ENCODE measurements around the gene C16orf96. TPM values are rescaled to one million over a fixed set of nuclear protein-coding genes. Genes with fewer than 3 reads are reported as not detected.

The C16orf96 gene
- total RNA-seq, 1 experiment from 2014 or later, result 1.4 TPM

- peaks cover 7% of the 10 kb centered on the region for H3K23me2 ChIP-seq (ENCODE audit: insufficient read length, low read depth, low read length, poor library complexity, severe bottlenecking)
- H3K79me2 ChIP-seq (ENCODE audit: insufficient read depth, low read length), result peaks cover 2% of the 10 kb centered on the region; the same call in 1 of the 2 replicates
- H3K9me3 ChIP-seq (ENCODE audit: control insufficient read depth, low read depth, low read length), result no peaks in the 10 kb centered on the region
- no peak overlapping the region for H2BK20ac ChIP-seq (ENCODE audit: low read depth, low read length, poor library complexity, severe bottlenecking)
- H4K5ac ChIP-seq (ENCODE audit: insufficient read length, low read depth, low read length), result no peak overlapping the region
- H3K9ac ChIP-seq (ENCODE audit: extremely low read depth, insufficient read length, low read length), result no peak overlapping the region
- peaks cover 4% of the 10 kb centered on the region for H3K27me3 Mint-ChIP-seq (ENCODE audit: low read depth)
- H4K20me1 ChIP-seq (ENCODE audit: control insufficient read depth, insufficient read depth, insufficient read length), result no peaks in the 10 kb centered on the region
- H4K91ac ChIP-seq (ENCODE audit: insufficient read length, low read depth, low read length), result no peak overlapping the region
- H3K23ac ChIP-seq (ENCODE audit: insufficient read length, low read depth, low read length), result no peak overlapping the region
- WGBS (ENCODE audit: extremely low coverage, insufficient read length, low lambda C conversion rate), result 100% methylated on average over 1 of the region's 6 CpGs
- peaks cover 4% of the 10 kb centered on the region; the same call in 1 of the 2 replicates for H3K4me1 ChIP-seq (ENCODE audit: insufficient read depth, low read length)
- no peak overlapping the region for H2BK15ac ChIP-seq (ENCODE audit: low read depth, low read length)
- no peaks in the 10 kb centered on the region for H3K9me3 Mint-ChIP-seq
- H3K36me3 Mint-ChIP-seq (ENCODE audit: insufficient read depth in 1 of 3, low read depth in 3 of 3), result peaks cover 23 to 33% (median 29%) of the 10 kb centered on the region in 3 experiments
- no peak overlapping the region for H3K18ac ChIP-seq (ENCODE audit: insufficient read length, low read depth, low read length)
- no peak overlapping the region for H3K14ac ChIP-seq (ENCODE audit: insufficient read depth, low read length)
- H2AK5ac ChIP-seq (ENCODE audit: insufficient read length, low read length), result no peak overlapping the region
- H2BK120ac ChIP-seq (ENCODE audit: low read depth, low read length, poor library complexity, severe bottlenecking), result no peak overlapping the region
- H3K27ac ChIP-seq (ENCODE audit: insufficient read length, low read depth, low read length), result no peak overlapping the region
- H3K4me2 ChIP-seq (ENCODE audit: insufficient read depth, insufficient read length, low read length), result no peak overlapping the region
- no peak overlapping the region for H3T11ph ChIP-seq (ENCODE audit: low read length)
- H3K27me3 ChIP-seq (ENCODE audit: insufficient read depth, low read length), result no peaks in the 10 kb centered on the region
- peak overlapping the region in 1 of 2 experiments; percentile 40; a peak in 1 of 5 replicates for H3K4me3 Mint-ChIP-seq
- H2BK5ac ChIP-seq (ENCODE audit: insufficient read length, low read length), result no peak overlapping the region
- no peak overlapping the region for H2AFZ ChIP-seq (ENCODE audit: low read length)
- no peak overlapping the region for H3K56ac ChIP-seq (ENCODE audit: insufficient read length, low read depth, low read length)
- H3K4ac ChIP-seq (ENCODE audit: low read depth, low read length), result no peak overlapping the region
- H2BK12ac ChIP-seq (ENCODE audit: insufficient read length, low read depth, low read length), result no peak overlapping the region
- no peak overlapping the region; a peak in 2 of 7 replicates for H3K27ac Mint-ChIP-seq
- no peaks in the 10 kb centered on the region for H3K79me1 ChIP-seq (ENCODE audit: insufficient read depth, low read depth, low read length, poor library complexity, severe bottlenecking)
- no peak overlapping the region for H4K8ac ChIP-seq (replicated peaks; ENCODE audit: insufficient read length, low read depth, low read length)
- H3K4me1 Mint-ChIP-seq, result peaks cover 43 to 44% of the 10 kb centered on the region in 2 experiments
- no peak for DNase-seq
- TF ChIP-seq CTCF (conservative IDR thresholded peaks at IDR 0.05), result no peak
These were observed 22.6 kb upstream of the C16orf96 start for GRCh38 chr16:4533490-4533889.
